GM12878 (cell line): ENCODE data around the gene IL23R. TPM values are rescaled to one million over a fixed set of nuclear protein-coding genes. Genes with fewer than 3 reads are reported as not detected.

Source experiments
- ATAC-seq: fragments of 200-7000 bp; cut with Tn5 transposase; 3 replicates; pipeline ENCODE4 v1.9.1; 2020; ENCODE audit warnings: mild to moderate bottlenecking, moderate library complexity
- BruUV-seq: library from RNA; stranded (reverse); fragments of 400-500 nt; replicated peaks from 2 replicates; lab custom pipeline; 2021; lab: Mats Ljungman, UMichigan
- CTCF ChIA-PET: fragments of 300-600 bp; sonication (Branson Sonifier 250); formaldehyde crosslinking; extraction: SDS; loops from one replicate; lab custom pipeline; 2021; ENCODE audit warnings: inconsistent platforms; lab: Yijun Ruan, JAX
- POLR2A ChIA-PET: fragments of 350-600 bp; formaldehyde crosslinking; extraction: SDS; loops from one replicate; lab custom pipeline; 2021; ENCODE audit warnings: inconsistent platforms; lab: Charles Lee
- RAD21 ChIA-PET: fragments of 300-600 bp; sonication (Branson Sonifier 250); formaldehyde crosslinking; loops from one replicate; lab custom pipeline; 2023; ENCODE audit warnings: antibody characterized with exemption; ENCODE audit not compliant: unreplicated experiment; lab: Charles Lee
- SMC1A ChIA-PET: fragments of 300-600 bp; sonication (Branson Sonifier 250); formaldehyde crosslinking; loops from one replicate; lab custom pipeline; 2023; ENCODE audit not compliant: unreplicated experiment, uncharacterized antibody; lab: Charles Lee
- DNase-seq: peaks from one replicate; pipeline ENCODE4 v3.0.0-alpha.2; 2011; ENCODE audit warnings: low read depth, low spot score
- FAIRE-seq: peaks from 3 replicates; lab custom pipeline; 2011; peaks lifted over from hg19 to GRCh38; lab: Jason Lieb, UNC
- H2AFZ ChIP-seq: 2 replicates; pipeline ENCODE4 v1.6.0; 2011; ENCODE audit warnings: low read depth, low read length, control low read depth; ENCODE audit not compliant: control insufficient read depth
- H3K27ac ChIP-seq: 2 replicates; pipeline ENCODE4 v1.5.1; 2011; ENCODE audit warnings: control low read depth; ENCODE audit not compliant: control insufficient read depth, insufficient read depth
- H3K27me3 ChIP-seq, 2 experiments: replicated peaks in 1 of 2; 2 replicates each; pipeline versions ENCODE4 v1.6.0 to v1.6.1; 2011; ENCODE audit warnings: low read length in 1 of 2; ENCODE audit not compliant: control insufficient read depth in 2 of 2, insufficient read depth in 2 of 2
- H3K36me3 ChIP-seq, 2 experiments: 2 replicates each; pipeline ENCODE4 v1.5.1; 2011; ENCODE audit warnings: low read length in 1 of 2; ENCODE audit not compliant: control insufficient read depth in 2 of 2, insufficient read depth in 2 of 2
- H3K4me1 ChIP-seq: 2 replicates; pipeline ENCODE4 v1.6.1; 2011; ENCODE audit warnings: mild to moderate bottlenecking, low read length, moderate library complexity, mixed read lengths; ENCODE audit not compliant: control insufficient read depth, insufficient read depth
- H3K4me2 ChIP-seq: 2 replicates; pipeline ENCODE4 v1.6.0; 2011; ENCODE audit warnings: control low read depth; ENCODE audit not compliant: control insufficient read depth, insufficient read depth
- H3K4me3 ChIP-seq: fragments of 200-600 bp; sonication (generic); 2 replicates; pipeline ENCODE4 v1.5.1; 2016
- H3K79me2 ChIP-seq: 2 replicates; pipeline ENCODE4 v1.6.0; 2011; ENCODE audit warnings: low read length; ENCODE audit not compliant: control insufficient read depth, insufficient read depth
- H3K9ac ChIP-seq: 2 replicates; pipeline ENCODE4 v1.8.0; 2011; ENCODE audit warnings: low read length, control low read depth, mixed read lengths; ENCODE audit not compliant: control insufficient read depth, insufficient read depth
- H3K9me3 ChIP-seq: replicated peaks from 3 replicates; pipeline ENCODE4 v1.5.1; 2011; ENCODE audit warnings: mild to moderate bottlenecking, low read length; ENCODE audit not compliant: control insufficient read depth, insufficient read depth
- H4K20me1 ChIP-seq: 2 replicates; pipeline ENCODE4 v1.6.0; 2011; ENCODE audit not compliant: control insufficient read depth, insufficient read depth
- ATF7 ChIP-seq: fragments of 450-650 bp; IDR thresholded peaks from 2 replicates; pipeline ENCODE4 v1.6.1; 2016; ENCODE audit warnings: low read depth, mild to moderate bottlenecking
- CHD1 ChIP-seq: IDR thresholded peaks from 2 replicates; pipeline ENCODE4 v1.6.1; 2012; ENCODE audit warnings: low read depth, low read length, improper control_type of control experiment
- EP300 ChIP-seq, 2 experiments: fragments of 150-350 bp in 1 of 2; IDR thresholded peaks; 2 replicates each; pipeline ENCODE4 v1.6.1; 2011 to 2012; ENCODE audit warnings: low read depth in 2 of 2, low read length in 2 of 2, borderline replicate concordance in 1 of 2, improper control_type of control experiment in 1 of 2, inconsistent platforms in 1 of 2; ENCODE audit not compliant: control insufficient read depth in 1 of 2
- IKZF1 ChIP-seq: fragments of 450-650 bp; conservative IDR thresholded peaks from 2 replicates; pipeline ENCODE4 v1.6.1; 2017; ENCODE audit warnings: antibody characterized with exemption, mild to moderate bottlenecking
- IKZF2 ChIP-seq, 2 experiments: fragments of 450-650 bp; IDR thresholded peaks; 2 replicates each; pipeline ENCODE4 v1.6.1; 2017; ENCODE audit warnings: mild to moderate bottlenecking in 2 of 2, moderate library complexity in 2 of 2
- JUNB ChIP-seq: IDR thresholded peaks from 2 replicates; pipeline ENCODE4 v1.6.1; 2016; ENCODE audit warnings: antibody characterized with exemption, mild to moderate bottlenecking
- KAT2A ChIP-seq: conservative IDR thresholded peaks from 2 replicates; pipeline ENCODE4 v1.6.1; 2011; ENCODE audit warnings: low read depth, low read length; ENCODE audit not compliant: control insufficient read depth
- MXI1 ChIP-seq: fragments of 150-350 bp; IDR thresholded peaks from 2 replicates; pipeline ENCODE4 v1.6.1; 2011; ENCODE audit warnings: low read depth, mild to moderate bottlenecking, inconsistent platforms, low read length, improper control_type of control experiment
- NFIC ChIP-seq: IDR thresholded peaks from 2 replicates; pipeline ENCODE4 v1.6.1; 2012; ENCODE audit warnings: low read depth, mild to moderate bottlenecking, inconsistent platforms, low read length, moderate library complexity
- NR2F1 ChIP-seq: fragments of 450-650 bp; conservative IDR thresholded peaks from 2 replicates; pipeline ENCODE4 v1.6.1; 2017; ENCODE audit warnings: mild to moderate bottlenecking
- PAX8 ChIP-seq: fragments of 450-650 bp; IDR thresholded peaks from 2 replicates; pipeline ENCODE4 v1.6.1; 2017; ENCODE audit warnings: mild to moderate bottlenecking, moderate library complexity
- RCOR1 ChIP-seq: conservative IDR thresholded peaks from 2 replicates; pipeline ENCODE4 v1.6.1; 2012; ENCODE audit warnings: low read depth, low read length, improper control_type of control experiment
- REST ChIP-seq: IDR thresholded peaks from 2 replicates; pipeline ENCODE4 v1.6.1; 2012; ENCODE audit warnings: mild to moderate bottlenecking, low read depth, low read length
- SMARCA5 ChIP-seq: fragments of 450-650 bp; IDR thresholded peaks from 2 replicates; pipeline ENCODE4 v1.6.1; 2017; ENCODE audit warnings: mild to moderate bottlenecking
- SPI1 ChIP-seq: IDR thresholded peaks from 2 replicates; pipeline ENCODE4 v1.6.1; 2011; ENCODE audit warnings: low read depth, mild to moderate bottlenecking, low read length, moderate library complexity, borderline replicate concordance; ENCODE audit not compliant: insufficient read depth
- ZBED1 ChIP-seq: IDR thresholded peaks from 2 replicates; pipeline ENCODE4 v1.6.1; 2016; ENCODE audit warnings: borderline replicate concordance
- ZNF24 ChIP-seq: fragments of 450-650 bp; IDR thresholded peaks from 2 replicates; pipeline ENCODE4 v1.6.1; 2017; ENCODE audit warnings: antibody characterized with exemption, mild to moderate bottlenecking
- WGBS: methylation state at CpG from one replicate; pipeline ENCODE4 v1.1.6; 2016; ENCODE audit warnings: low lambda C conversion rate; ENCODE audit not compliant: insufficient replicate concordance, insufficient coverage; ENCODE audit errors: missing lambda C conversion rate; 5-methylcytosine and 5-hydroxymethylcytosine counted together
- in situ Hi-C: fragments of 300-500 bp; cut with MboI; formaldehyde crosslinking; loops from 9 replicates; pipeline ENCODE4 v1.14.3; 2018; ENCODE audit warnings: mixed read lengths
- intact Hi-C: fragments of 100-400 bp; cut with micrococcal nuclease; formaldehyde crosslinking; loops from one replicate; pipeline ENCODE4 v1.14.2; 2022; ENCODE audit not compliant: unreplicated experiment
- polyA plus RNA-seq, 11 experiments: library from polyadenylated mRNA; depleted of rRNA in 4 of 11; unstranded in 6 of 11; stranded (reverse) in 5 of 11; fragments of >200 nt; fragmentation: Nextera tagmentation in 4 of 11; fragmentation: Illumina TruSeq in 1 of 11; extraction: Ambion mirVana in 4 of 11; extraction: Trizol in 1 of 11; gene quantifications; 1 replicate in 1 of 11; 2 replicates in 10 of 11; pipeline versions ENCODE4 v1.2.1 to v1.2.3, GENCODE V29; 2011 to 2016; ENCODE audit warnings: inconsistent platforms in 2 of 11, missing spikeins in 2 of 11, low read depth in 1 of 11
- total RNA-seq, 4 experiments: library from RNA; depleted of rRNA in 3 of 4; stranded (reverse); fragments of >200 nt in 3 of 4; fragmentation: Illumina TruSeq in 1 of 4; extraction: Trizol in 1 of 4; gene quantifications; 2 replicates each; pipeline versions ENCODE4 v1.2.1 to v1.2.3, GENCODE V29; 2013 to 2021

IL23R gene
- total and polyA plus RNA-seq, 10 of the 15 experiments (the other 5 are each of a cell fraction or from before 2014, with no cell fraction given): 0.16 to 6.4 (median 0.59) TPM

- TF ChIP-seq SPI1 (no peak), IKZF1 (peak; percentile 43; the same call in 1 of the 2 replicates), ZNF24 (peak; percentile 52; the same call in 1 of the 2 replicates), IKZF2 (IDR thresholded peaks at IDR 0.05) (peak; percentile 16 to 36; a peak in 2 of 4 replicates), KAT2A (no peak), JUNB (peak; percentile 67), NFIC (peak; percentile 92), NR2F1 (0 out of 2 replicates have a peak, but pooled peaks have one; percentile 20), ATF7 (peak; percentile 82), EP300 (IDR thresholded peaks at IDR 0.05; ENCODE audit: borderline replicate concordance in 1 of 2, control insufficient read depth in 1 of 2, low read depth in 2 of 2, low read length in 2 of 2) (peak; percentile 52 to 62; a peak in 2 of 4 replicates), RCOR1 (no peak)
Observed at GRCh38 chr1:67274623-67275325, 108.5 kb downstream of the IL23R start (continued).

DNA sequence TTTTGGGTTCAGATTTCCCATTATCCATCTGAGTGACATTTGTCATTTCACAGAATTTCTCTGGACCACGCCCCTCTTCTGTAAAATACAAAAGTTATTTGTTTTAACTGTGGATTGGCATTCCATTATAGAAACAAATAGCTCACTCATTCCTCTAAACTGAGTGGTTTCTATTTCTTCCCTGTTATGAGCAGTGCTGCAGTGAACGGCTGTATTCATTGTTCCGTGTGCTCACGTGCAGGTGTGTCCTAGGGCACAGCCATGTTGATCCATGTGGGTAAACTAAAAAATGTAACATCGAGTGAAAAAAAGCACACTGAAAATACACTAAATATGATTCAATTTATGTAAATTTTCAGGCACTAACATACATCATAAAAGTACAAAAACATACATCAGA, 114.4 kb downstream of the IL23R start:
- 24% methylated on average over 5 of the region's 5 CpGs for WGBS
- no peaks in the 10 kb centered on the region for H4K20me1 ChIP-seq
- POLR2A ChIA-PET: interaction anchor here (0.6 kb wide), 1 partner anchor 51 kb away, joined by 3 read pairs; no protein-coding TSS in a partner anchor

More for the DNA sequence above, 114.4 kb downstream of the IL23R start:
- Histone ChIP-seq H3K9ac (no peak overlapping the region), H2AFZ (no peak overlapping the region), H3K79me2 (no peaks in the 10 kb centered on the region), H3K4me3 (no peak overlapping the region), H3K27ac (no peak overlapping the region), H3K4me1 (no peaks in the 10 kb centered on the region), H3K27me3 (no peaks in the 10 kb centered on the region), H3K36me3 (no peaks in the 10 kb centered on the region), H3K9me3 (no peaks in the 10 kb centered on the region; the same call in 2 of the 3 replicates), H3K4me2 (no peak overlapping the region)
- ChIA-PET CTCF (interaction anchor here (1.0 to 1.4 kb wide), 3 partner anchors 66 to 213 kb away, joined by 3 read pairs; no protein-coding TSS in a partner anchor), RAD21 (no interaction called here), SMC1A (no interaction called here)
- FAIRE-seq: no peak
- no peak for TF ChIP-seq REST
- no peak for TF ChIP-seq MXI1
- TF ChIP-seq SMARCA5: no peak
- no peak for TF ChIP-seq ZBED1
- no peak for TF ChIP-seq CHD1
- no peak for TF ChIP-seq PAX8
- no TSS peak for BruUV-seq
- intact Hi-C loops: no loop called here
- DNase-seq: no peak
- in situ Hi-C loops: no loop called here
- no peak for ATAC-seq
